SK-MEL-5 (cell line): ENCODE data around the gene ALOX12B. TPM values are rescaled to one million over a fixed set of nuclear protein-coding genes. Genes with fewer than 3 reads are reported as not detected.

Experiments used
- DNase-seq: peaks from one replicate; pipeline ENCODE4 v3.0.0-alpha.2; 2016; ENCODE audit warnings: low read depth, low spot score
- in situ Hi-C: cut with HindIII; loops from 2 replicates; pipeline ENCODE4 v1.10.0; 2016; ENCODE audit warnings: low sequenced_read_pairs, high pct_unique_total_duplicates, low pct_unique_long_range_greater_than_20kb
- polyA plus RNA-seq, 2 experiments: library from polyadenylated mRNA; depleted of rRNA; stranded (reverse); fragments of >200 nt; gene quantifications; 2 replicates each; pipeline ENCODE4 v1.2.3, GENCODE V29; 2015
- total RNA-seq: library from RNA; depleted of rRNA; stranded (reverse); fragments of >200 nt; shearing (Covaris generic); gene quantifications from 2 replicates; pipeline ENCODE4 v1.2.3, GENCODE V29; 2014; rRNA removed

The ALOX12B gene
- 0.21 TPM in 1 of 2 replicates, not detected in the other for total RNA-seq
- polyA plus RNA-seq (2015; cell fraction: cytosol; rRNA removed) = 1.2 and 3.0 TPM in 2 replicates
- polyA plus RNA-seq (2015; cell fraction: nucleus; rRNA removed) = 0.19 TPM in 1 of 2 replicates, not detected in the other

- DNase-seq = no peak
- in situ Hi-C loops = no loop called here
These were observed at the start of gene ALOX12B for GRCh38 chr17:8087075-8087951. Gene ALOX12B, minus strand, starts transcription at chr17:8087716. Its CDS starts 274 bp downstream, at chr17:8087442.

GRCh38 chr17:8133941-8134340 lies 46.4 kb upstream of the ALOX12B start:
- in situ Hi-C loops = no loop called here

GRCh38 chr17:8133399-8133798 lies 45.9 kb upstream of the ALOX12B start:
- DNase-seq = no peak
- in situ Hi-C loops = no loop called here

More at GRCh38 chr17:8133941-8134340, 46.4 kb upstream of the ALOX12B start:
- no peak for DNase-seq

- DNase-seq = no peak
- in situ Hi-C loops = no loop called here
These were observed 44.4 kb upstream of the ALOX12B start for GRCh38 chr17:8131844-8132441.

GRCh38 chr17:8128125-8128784 lies 40.7 kb upstream of the ALOX12B start:
- DNase-seq = no peak
- in situ Hi-C loops = no loop called here

- in situ Hi-C loops = no loop called here
- peak; percentile 61 for DNase-seq
These were observed 39.1 kb upstream of the ALOX12B start for GRCh38 chr17:8126491-8127066.

GRCh38 chr17:8125947-8126490 lies 38.5 kb upstream of the ALOX12B start:
- in situ Hi-C loops = no loop called here
- peak; percentile 53 for DNase-seq

- in situ Hi-C loops = no loop called here
- DNase-seq = peak; percentile 85
These were observed 37.8 kb upstream of the ALOX12B start for GRCh38 chr17:8125154-8125946.

GRCh38 chr17:8124350-8125153 lies 37.0 kb upstream of the ALOX12B start:
- in situ Hi-C loops = no loop called here
- no peak for DNase-seq

- in situ Hi-C loops = no loop called here
- peak; percentile 32 for DNase-seq
These were observed 36.3 kb upstream of the ALOX12B start, which contains the start of gene HES7 for GRCh38 chr17:8123695-8124349. Gene HES7, minus strand, starts transcription at chr17:8124106. Its CDS starts 22 bp downstream, at chr17:8124084.

- in situ Hi-C loops = no loop called here
These were observed 35.6 kb upstream of the ALOX12B start for GRCh38 chr17:8122924-8123694.

GRCh38 chr17:8122422-8122923 lies 35.0 kb upstream of the ALOX12B start:
- DNase-seq = peak; percentile 34
- in situ Hi-C loops = no loop called here

More at GRCh38 chr17:8122924-8123694, 35.6 kb upstream of the ALOX12B start:
- DNase-seq = no peak

- DNase-seq = peak; percentile 63
- in situ Hi-C loops = no loop called here
These were observed 34.3 kb upstream of the ALOX12B start for GRCh38 chr17:8121681-8122421.

- no peak for DNase-seq
- in situ Hi-C loops = no loop called here
These were observed 33.8 kb upstream of the ALOX12B start for GRCh38 chr17:8121407-8121680.
